SK-N-SH (cell line): ENCODE results near the gene THSD4. TPM values are rescaled to one million over a fixed set of nuclear protein-coding genes. Genes with fewer than 3 reads are reported as not detected.

Experiments
- CTCF ChIA-PET: fragments of 300-600, 350-600 bp; formaldehyde crosslinking; extraction: SDS; loops from one replicate; lab custom pipeline; 2021; lab: Yijun Ruan, JAX
- POLR2A ChIA-PET: fragments of 350-600 bp; sonication (Branson Sonifier 250); formaldehyde crosslinking; extraction: SDS; loops from one replicate; lab custom pipeline; 2020; ENCODE audit warnings: antibody characterized with exemption, inconsistent platforms; lab: Yijun Ruan, JAX
- DNase-seq: peaks from one replicate; pipeline ENCODE4 v3.0.0; 2012
- H2AFZ ChIP-seq: fragments of 200-600 bp; sonication (generic); 2 replicates; pipeline ENCODE4 v1.8.1; 2016; ENCODE audit warnings: antibody characterized with exemption, mild to moderate bottlenecking, low read depth
- H3F3A ChIP-seq: fragments of 200-600 bp; sonication (generic); replicated peaks from 2 replicates; pipeline ENCODE3; 2016; ENCODE audit warnings: antibody characterized with exemption, mild to moderate bottlenecking; ENCODE audit not compliant: insufficient read depth
- H3K27ac ChIP-seq, 2 experiments: fragments of 200-500 bp in 1 of 2; fragments of 200-600 bp in 1 of 2; sonication (Bioruptor generic) in 1 of 2; sonication (generic), shearing (Covaris generic) in 1 of 2; 2 replicates each; pipeline versions ENCODE4 v1.5.1 to v1.6.1; 2014 to 2016; ENCODE audit warnings: low read depth in 2 of 2, inconsistent platforms in 1 of 2, low read length in 1 of 2, mild to moderate bottlenecking in 1 of 2, mixed read lengths in 1 of 2
- H3K27me3 ChIP-seq: fragments of 200-600 bp; sonication (generic), shearing (Covaris generic); 2 replicates; pipeline ENCODE4 v1.6.1; 2016; ENCODE audit warnings: mixed run types; ENCODE audit not compliant: insufficient read depth
- H3K36me3 ChIP-seq, 2 experiments: fragments of 200-500 bp in 1 of 2; fragments of 200-600 bp in 1 of 2; sonication (Bioruptor generic) in 1 of 2; sonication (generic) in 1 of 2; replicated peaks in 1 of 2; 2 replicates each; pipeline versions ENCODE3 to v1.5.1; 2014 to 2016; ENCODE audit warnings: low read length in 1 of 2, mild to moderate bottlenecking in 1 of 2; ENCODE audit not compliant: insufficient read depth in 2 of 2, control insufficient read depth in 1 of 2
- H3K4me1 ChIP-seq, 2 experiments: fragments of 200-500 bp in 1 of 2; fragments of 200-600 bp in 1 of 2; sonication (Bioruptor generic) in 1 of 2; sonication (generic), shearing (Covaris generic) in 1 of 2; 2 replicates each; pipeline versions ENCODE4 v1.5.1 to v1.6.1; 2014 to 2016; ENCODE audit warnings: low read depth in 1 of 2, low read length in 1 of 2, mixed run types in 1 of 2; ENCODE audit not compliant: insufficient read depth in 2 of 2, control insufficient read depth in 1 of 2
- H3K4me2 ChIP-seq: fragments of 200-600 bp; sonication (generic), shearing (Covaris generic); 2 replicates; pipeline ENCODE4 v1.6.1; 2017; ENCODE audit warnings: mixed run types
- H3K4me3 ChIP-seq, 2 experiments: fragments of 200-500 bp in 1 of 2; fragments of 200-600 bp in 1 of 2; sonication (Bioruptor generic) in 1 of 2; sonication (generic), shearing (Covaris generic) in 1 of 2; 2 replicates each; pipeline versions ENCODE4 v1.5.1 to v1.8.1; 2014 to 2016; ENCODE audit warnings: low read depth in 2 of 2, inconsistent platforms in 1 of 2, low read length in 1 of 2, mild to moderate bottlenecking in 1 of 2, mixed read lengths in 1 of 2, moderate library complexity in 1 of 2
- H3K79me2 ChIP-seq: fragments of 200-600 bp; sonication (generic); 2 replicates; pipeline ENCODE4 v1.8.1; 2017; ENCODE audit warnings: mild to moderate bottlenecking; ENCODE audit not compliant: insufficient read depth
- H3K9ac ChIP-seq: fragments of 200-600 bp; sonication (generic); 2 replicates; pipeline ENCODE4 v1.6.1; 2017; ENCODE audit warnings: mixed run types
- H3K9me2 ChIP-seq: fragments of 200-600 bp; sonication (generic); 2 replicates; pipeline ENCODE4 v1.6.1; 2017; ENCODE audit warnings: mixed run types
- H3K9me3 ChIP-seq: fragments of 200-600 bp; sonication (generic); 2 replicates; pipeline ENCODE4 v1.6.1; 2017; ENCODE audit warnings: mixed run types, mild to moderate bottlenecking, moderate library complexity
- H4K20me1 ChIP-seq: fragments of 200-600 bp; sonication (generic); 2 replicates; pipeline ENCODE4 v1.6.1; 2017; ENCODE audit warnings: mild to moderate bottlenecking, mixed run types; ENCODE audit not compliant: insufficient read depth
- CHD2 ChIP-seq: fragments of 150-350 bp; IDR thresholded peaks from 2 replicates; pipeline ENCODE4 v1.6.1; 2018; ENCODE audit warnings: low read length; ENCODE audit not compliant: partially characterized antibody
- CTCF ChIP-seq: fragments of 200-600 bp; sonication (generic); IDR thresholded peaks from 2 replicates; pipeline ENCODE4 v1.6.1; 2017; ENCODE audit warnings: antibody characterized with exemption, mild to moderate bottlenecking, moderate library complexity
- FOXJ3 ChIP-seq: sonication (generic); formaldehyde crosslinking; IDR thresholded peaks from 2 replicates; pipeline ENCODE4 v1.5.1; 2020; ENCODE audit warnings: mild to moderate bottlenecking, missing genetic modification reagents
- FOXM1 ChIP-seq: IDR thresholded peaks from 2 replicates; pipeline ENCODE4 v1.4.0; 2012; ENCODE audit warnings: low read depth, mild to moderate bottlenecking
- MEF2A ChIP-seq: IDR thresholded peaks from 2 replicates; pipeline ENCODE4 v1.4.0; 2012; ENCODE audit warnings: low read depth, borderline replicate concordance
- RAD21 ChIP-seq: IDR thresholded peaks from 2 replicates; pipeline ENCODE4 v1.6.1; 2012; ENCODE audit warnings: mild to moderate bottlenecking, low read length
- SMC3 ChIP-seq: IDR thresholded peaks from 2 replicates; pipeline ENCODE4 v1.6.1; 2012; ENCODE audit warnings: low read depth, low read length, improper control_type of control experiment
- WGBS: methylation state at CpG from one replicate; pipeline ENCODE4 v1.1.6; 2017; ENCODE audit warnings: low lambda C conversion rate; 5-methylcytosine and 5-hydroxymethylcytosine counted together
- polyA plus RNA-seq, 3 experiments: library from polyadenylated mRNA; depleted of rRNA; stranded (reverse); fragments of >200 nt; gene quantifications; 2 replicates each; pipeline ENCODE4 v1.2.3, GENCODE V29; 2012
- TF ChIP-seq, protein P1 (sequence below): IDR thresholded peaks from 2 replicates; pipeline ENCODE4 v1.4.0; 2012; ENCODE audit warnings: low read depth, borderline replicate concordance

Gene THSD4
- polyA plus RNA-seq, 1 of the 3 experiments (the other 2 are of a cell fraction), result 79.1 TPM

DNA sequence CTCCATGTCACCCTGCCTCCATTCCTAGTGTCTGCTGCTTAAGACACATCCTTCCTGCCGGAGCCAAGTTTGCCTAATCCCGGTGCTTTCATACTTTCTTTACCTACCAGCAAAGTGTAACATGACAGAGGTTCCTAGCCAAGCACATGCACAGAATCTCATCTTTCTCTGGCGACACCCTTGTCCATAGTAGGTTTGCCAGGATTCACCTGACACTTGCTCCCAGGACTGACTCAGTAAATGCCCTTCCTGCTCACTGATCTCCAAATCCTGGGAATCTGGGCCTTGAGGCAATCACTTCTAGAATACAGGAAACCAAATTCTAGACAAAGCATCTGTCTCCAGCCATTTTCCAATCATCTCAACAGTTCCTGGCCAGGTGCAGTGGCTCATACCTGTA, 684.9 kb downstream of the THSD4 start:
- Histone ChIP-seq H3K36me3 (no peaks in the 10 kb centered on the region), H3F3A (peaks cover 3% of the 10 kb centered on the region), H3K9ac (no peak overlapping the region), H3K79me2 (no peaks in the 10 kb centered on the region), H3K9me3 (no peaks in the 10 kb centered on the region), H3K4me2 (no peak overlapping the region), H3K4me3 (no peak overlapping the region), H3K4me1 (peaks cover 0 to 6% of the 10 kb centered on the region in 2 experiments; a peak in 1 of 4 replicates), H3K27me3 (no peaks in the 10 kb centered on the region), H3K9me2 (no peaks in the 10 kb centered on the region), H4K20me1 (no peaks in the 10 kb centered on the region), H2AFZ (no peak overlapping the region), H3K27ac (no peak overlapping the region)
- no peak for DNase-seq
- WGBS, result 98% methylated on average over 3 of the region's 3 CpGs
- TF ChIP-seq MEF2A (no peak), CTCF (no peak), FOXM1 (no peak), FOXJ3 (CRISPR knock-in tag) (no peak)
- TF ChIP-seq, protein P1, sequence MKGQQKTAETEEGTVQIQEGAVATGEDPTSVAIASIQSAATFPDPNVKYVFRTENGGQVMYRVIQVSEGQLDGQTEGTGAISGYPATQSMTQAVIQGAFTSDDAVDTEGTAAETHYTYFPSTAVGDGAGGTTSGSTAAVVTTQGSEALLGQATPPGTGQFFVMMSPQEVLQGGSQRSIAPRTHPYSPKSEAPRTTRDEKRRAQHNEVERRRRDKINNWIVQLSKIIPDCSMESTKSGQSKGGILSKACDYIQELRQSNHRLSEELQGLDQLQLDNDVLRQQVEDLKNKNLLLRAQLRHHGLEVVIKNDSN, result no peak
- ChIA-PET POLR2A (no interaction called here), CTCF (interaction anchor here (0.7 to 5.4 kb wide), 17 partner anchors 14 to 948 kb away, joined by 3 to 57 read pairs (median 7); no protein-coding TSS in a partner anchor)

DNA sequence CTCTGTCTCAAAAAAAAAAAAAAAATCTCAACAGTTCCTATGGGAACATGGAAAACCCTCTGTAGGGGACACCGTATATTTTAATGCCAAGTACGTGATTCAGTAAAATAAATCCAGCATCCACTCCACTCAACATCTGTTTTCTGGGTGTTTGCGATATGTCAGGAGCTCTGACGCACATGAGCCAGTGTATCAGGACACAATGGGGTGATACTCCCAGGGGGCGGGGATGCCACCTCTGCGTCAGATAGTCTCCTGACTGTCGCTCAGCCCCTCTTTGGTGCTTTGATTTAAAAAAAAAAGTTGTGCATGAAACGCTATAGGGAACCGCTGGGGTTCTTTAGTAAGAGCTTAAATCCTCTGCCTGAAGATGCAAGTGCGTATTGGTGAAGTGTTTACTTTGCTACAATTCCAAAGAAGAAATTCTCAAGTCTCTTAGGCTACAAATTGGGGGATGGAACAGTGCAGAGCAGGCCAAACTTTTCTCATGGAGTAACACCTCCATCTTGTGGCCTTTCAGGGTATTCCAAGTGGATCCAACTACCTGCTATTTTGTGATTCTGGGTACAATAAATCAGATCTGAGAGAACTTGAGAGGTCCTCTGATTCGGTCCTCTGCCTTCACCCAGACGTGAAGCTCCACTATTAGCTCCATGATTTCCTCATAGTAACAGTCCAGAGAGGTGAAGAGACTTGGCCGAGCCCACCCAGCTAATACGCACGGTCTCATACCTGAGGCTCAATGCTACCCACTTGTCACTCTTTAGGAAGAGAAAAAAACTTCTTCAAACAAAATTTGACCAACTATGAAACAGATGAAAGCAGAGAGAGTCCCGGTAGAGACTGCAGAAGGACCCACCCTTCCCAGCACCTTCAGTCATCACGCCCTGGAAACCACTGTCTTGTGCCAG, 685.8 kb downstream of the THSD4 start:
- Histone ChIP-seq H3F3A (peaks cover 3% of the 10 kb centered on the region), H3K4me2 (no peak overlapping the region), H3K27ac (no peak overlapping the region), H3K27me3 (no peaks in the 10 kb centered on the region), H4K20me1 (no peaks in the 10 kb centered on the region), H3K36me3 (no peaks in the 10 kb centered on the region), H3K9me2 (no peaks in the 10 kb centered on the region), H3K79me2 (no peaks in the 10 kb centered on the region), H3K4me1 (peaks cover under 1 to 6% of the 10 kb centered on the region in 2 experiments; a peak in 2 of 4 replicates), H3K9ac (no peak overlapping the region), H3K4me3 (no peak overlapping the region; a peak in 1 of 4 replicates), H2AFZ (no peak overlapping the region), H3K9me3 (no peaks in the 10 kb centered on the region)
- DNase-seq, result peak; percentile 72
- TF ChIP-seq SMC3, result peak; percentile 91
- TF ChIP-seq MEF2A, result no peak
- peak; percentile 88 for TF ChIP-seq CTCF
- peak; percentile 95 for TF ChIP-seq RAD21
- peak; percentile 50 for TF ChIP-seq CHD2
- POLR2A ChIA-PET, result no interaction called here
- WGBS, result 65% methylated on average over 17 of the region's 17 CpGs
- CTCF ChIA-PET, result interaction anchor here (0.5 to 5.4 kb wide), 50 partner anchors 9 to 949 kb away, joined by 3 to 57 read pairs (median 4); no protein-coding TSS in a partner anchor
